Left lung (tissue), 10 donors: ENCODE measurements around the gene TMEM218. TPM values are rescaled to one million over a fixed set of nuclear protein-coding genes. Genes with fewer than 3 reads are reported as not detected.

Experiments
- ATAC-seq: fragments of 200-7000 bp; cut with Tn5 transposase; one replicate; pipeline ENCODE4 v1.9.1; 2020; ENCODE audit warnings: moderate library complexity
- DNase-seq, 4 donors: peaks; one replicate each; pipeline ENCODE4 v3.0.0-alpha.2; 2013 to 2020
- H3K27ac ChIP-seq, 2 donors: fragments of 200-600 bp; sonication (generic) in 1 of 2; one replicate each; pipeline versions ENCODE4 v1.5.0 to v1.8.0; 2020 to 2021
- H3K27me3 ChIP-seq, 2 donors: fragments of 200-600 bp; sonication (generic) in 1 of 2; one replicate each; pipeline versions ENCODE4 v1.5.0 to v1.8.0; 2020 to 2021
- H3K36me3 ChIP-seq, 2 donors: fragments of 200-600 bp; sonication (generic) in 1 of 2; one replicate each; pipeline versions ENCODE4 v1.5.0 to v1.8.0; 2020 to 2021
- H3K4me1 ChIP-seq, 2 donors: fragments of 200-600 bp; one replicate each; pipeline ENCODE4 v1.8.0; 2021
- H3K4me3 ChIP-seq, 2 donors: fragments of 200-600 bp; sonication (generic) in 1 of 2; one replicate each; pipeline versions ENCODE4 v1.5.0 to v1.8.0; 2020 to 2021; ENCODE audit warnings: mild to moderate bottlenecking in 1 of 2
- H3K9me3 ChIP-seq, 2 donors: fragments of 200-600 bp; sonication (generic) in 1 of 2; one replicate each; pipeline versions ENCODE4 v1.5.0 to v1.8.0; 2020 to 2021
- intact Hi-C, 2 donors: fragments of 100-400 bp; cut with DNase I; formaldehyde crosslinking; loops; one replicate each; pipeline versions ENCODE4 v1.11.2 to v1.14.2; 2022
- polyA plus RNA-seq, 6 donors: library from polyadenylated mRNA; unstranded; fragments of 120-200 nt; gene quantifications; one replicate each; pipeline ENCODE4 v1.2.1, GENCODE V29; 2013; ENCODE audit not compliant: insufficient read length in 6 of 6
- total RNA-seq, 2 donors: library from RNA; stranded (reverse); fragmentation: NEBNext Ultra II Directional; extraction: Animal tissue kit (Norgen Biotek cat#: 25700); gene quantifications; one replicate each; pipeline ENCODE4 v1.2.1, GENCODE V29; 2021
- TF ChIP-seq, protein P1 (sequence below), 2 donors: fragments of 200-600 bp; sonication (generic) in 1 of 2; IDR thresholded peaks; one replicate each; pipeline versions ENCODE4 v1.5.0 to v1.8.0; 2021; ENCODE audit warnings: antibody characterized with exemption in 2 of 2
- donor health status: DM: no; HTN: yes; CAD: no.
- donor health status: DM: no; HTN: no; CAD: no.

TMEM218 gene
- total and polyA plus RNA-seq, 8 donors, result 19.9 to 58.7 (median 53.0) TPM

DNA sequence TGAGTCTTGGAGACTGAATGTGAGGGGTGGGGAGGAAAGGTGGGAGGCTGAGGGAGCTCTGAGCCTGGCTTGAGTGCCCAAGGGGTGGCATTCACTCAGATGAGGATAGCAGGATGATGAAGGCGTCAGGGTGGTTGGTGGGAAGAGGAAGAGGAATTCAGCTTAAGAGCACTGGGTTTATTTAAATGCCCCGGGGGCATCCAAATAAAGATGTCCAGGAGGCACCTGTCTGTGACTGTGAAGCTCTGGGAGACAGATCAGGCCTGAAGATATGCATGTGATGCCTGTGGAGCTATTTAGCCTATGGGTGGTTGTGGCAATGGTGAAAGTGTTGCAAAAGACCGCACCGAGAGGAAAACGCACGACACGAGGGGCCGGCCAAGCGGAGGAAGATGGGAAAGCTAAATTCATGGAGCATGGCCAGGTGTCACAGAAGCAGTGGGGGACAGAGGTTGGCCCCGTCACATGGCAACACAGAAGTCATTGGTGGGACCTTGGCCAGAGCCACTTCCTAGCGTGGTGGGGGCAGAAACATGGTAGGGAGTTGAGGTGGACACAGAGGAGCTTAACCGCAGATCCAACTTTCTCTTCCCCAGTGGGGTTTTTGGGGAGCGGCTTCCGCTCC lies 32.8 kb downstream of the TMEM218 start:
- Histone ChIP-seq H3K36me3 (peaks cover 0 to 3% of the 10 kb centered on the region in 2 donors), H3K9me3 (no peaks in the 10 kb centered on the region), H3K4me1 (no peaks in the 10 kb centered on the region), H3K4me3 (no peak overlapping the region), H3K27ac (no peak overlapping the region), H3K27me3 (peaks cover 0 to 2% of the 10 kb centered on the region in 2 donors)
- TF ChIP-seq, protein P1, sequence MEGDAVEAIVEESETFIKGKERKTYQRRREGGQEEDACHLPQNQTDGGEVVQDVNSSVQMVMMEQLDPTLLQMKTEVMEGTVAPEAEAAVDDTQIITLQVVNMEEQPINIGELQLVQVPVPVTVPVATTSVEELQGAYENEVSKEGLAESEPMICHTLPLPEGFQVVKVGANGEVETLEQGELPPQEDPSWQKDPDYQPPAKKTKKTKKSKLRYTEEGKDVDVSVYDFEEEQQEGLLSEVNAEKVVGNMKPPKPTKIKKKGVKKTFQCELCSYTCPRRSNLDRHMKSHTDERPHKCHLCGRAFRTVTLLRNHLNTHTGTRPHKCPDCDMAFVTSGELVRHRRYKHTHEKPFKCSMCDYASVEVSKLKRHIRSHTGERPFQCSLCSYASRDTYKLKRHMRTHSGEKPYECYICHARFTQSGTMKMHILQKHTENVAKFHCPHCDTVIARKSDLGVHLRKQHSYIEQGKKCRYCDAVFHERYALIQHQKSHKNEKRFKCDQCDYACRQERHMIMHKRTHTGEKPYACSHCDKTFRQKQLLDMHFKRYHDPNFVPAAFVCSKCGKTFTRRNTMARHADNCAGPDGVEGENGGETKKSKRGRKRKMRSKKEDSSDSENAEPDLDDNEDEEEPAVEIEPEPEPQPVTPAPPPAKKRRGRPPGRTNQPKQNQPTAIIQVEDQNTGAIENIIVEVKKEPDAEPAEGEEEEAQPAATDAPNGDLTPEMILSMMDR (IDR thresholded peaks at IDR 0.05), result no peak
- no peak for ATAC-seq
- intact Hi-C loops, result no loop called here
- no peak for DNase-seq

DNA sequence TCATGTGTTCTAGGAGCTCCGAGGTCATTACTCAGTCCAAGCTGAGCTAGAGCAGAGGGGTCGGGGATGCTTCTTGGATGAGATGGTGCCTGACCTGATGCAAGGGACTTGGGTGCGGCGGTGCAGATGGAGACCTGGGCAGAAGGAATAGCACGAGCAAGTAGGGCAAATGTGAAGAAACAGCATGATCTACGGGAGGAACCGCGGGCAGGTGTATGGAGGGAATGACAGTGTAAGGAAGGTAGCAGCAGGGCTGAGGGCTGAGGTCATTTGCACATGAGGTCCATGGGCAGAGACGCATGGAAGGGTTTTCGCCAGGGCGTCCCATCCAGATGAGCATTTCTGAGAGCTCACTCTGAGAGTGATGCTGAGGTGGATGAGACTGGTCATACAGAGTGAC lies 33.4 kb downstream of the TMEM218 start:
- TF ChIP-seq, protein P1 (IDR thresholded peaks at IDR 0.05), result no peak
- intact Hi-C loops, result no loop called here
- H3K4me1 ChIP-seq, result no peaks in the 10 kb centered on the region
- H3K27ac ChIP-seq, result no peak overlapping the region
- H3K27me3 ChIP-seq, result peaks cover 0 to 3% of the 10 kb centered on the region in 2 donors
- H3K9me3 ChIP-seq, result no peaks in the 10 kb centered on the region
- no peak overlapping the region for H3K4me3 ChIP-seq
- no peak for DNase-seq
- H3K36me3 ChIP-seq, result peaks cover 0 to 3% of the 10 kb centered on the region in 2 donors
- no peak for ATAC-seq

DNA sequence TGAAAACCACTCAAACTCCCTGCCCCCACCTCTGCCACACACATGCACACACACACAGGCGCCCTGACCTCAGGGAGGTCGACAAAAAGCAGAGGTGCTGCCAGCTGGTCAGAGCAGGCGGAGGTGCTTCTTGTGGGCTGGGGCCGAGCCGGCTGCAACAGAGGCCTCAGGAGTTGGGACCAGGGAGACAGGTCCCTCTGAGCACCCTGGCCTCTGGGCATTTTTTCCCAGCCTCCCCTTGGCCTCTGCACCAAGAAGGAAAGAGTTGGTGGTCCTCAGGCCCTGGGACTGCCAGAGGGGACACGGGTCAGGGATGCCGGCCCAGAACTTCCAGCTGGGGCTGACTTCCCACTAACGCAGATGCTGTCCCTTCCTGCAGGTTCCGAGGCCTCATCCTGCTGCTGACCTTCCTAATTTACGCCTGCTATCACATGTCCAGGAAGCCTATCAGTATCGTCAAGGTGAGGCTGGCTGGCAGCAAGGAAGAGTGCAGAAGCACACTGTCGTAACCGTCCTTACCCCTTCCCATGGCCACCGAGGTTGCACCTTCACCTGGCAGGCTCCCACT lies 35.0 kb downstream of the TMEM218 start:
- no peak for DNase-seq
- Histone ChIP-seq H3K4me3 (no peak overlapping the region), H3K27ac (no peak overlapping the region), H3K4me1 (peaks cover 0 to 7% of the 10 kb centered on the region in 2 donors), H3K9me3 (no peaks in the 10 kb centered on the region), H3K27me3 (peaks cover 0 to 3% of the 10 kb centered on the region in 2 donors), H3K36me3 (peaks cover 0 to 3% of the 10 kb centered on the region in 2 donors)
- intact Hi-C loops, result no loop called here
- TF ChIP-seq, protein P1 (IDR thresholded peaks at IDR 0.05), result no peak
- ATAC-seq, result no peak

DNA sequence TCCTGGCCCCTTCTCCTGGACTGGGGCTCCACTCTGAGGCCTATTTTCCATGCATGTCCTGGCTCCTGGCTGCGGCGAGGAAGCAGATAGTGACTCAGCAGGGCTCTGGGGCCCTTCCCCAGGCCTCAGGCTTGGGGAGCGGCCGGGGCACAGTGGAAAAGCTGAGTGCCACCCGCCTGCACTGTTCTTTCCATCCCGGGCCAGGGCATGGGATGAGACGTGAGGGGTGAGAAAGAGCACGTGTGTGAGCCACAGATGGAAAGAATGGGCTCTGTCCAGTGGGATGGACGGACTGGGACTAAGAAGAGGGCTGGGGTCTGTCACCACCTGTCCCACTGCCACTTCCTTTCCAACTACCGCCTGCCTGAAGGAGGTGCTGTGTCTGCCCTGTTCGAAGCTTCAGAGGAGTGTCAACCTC lies 35.5 kb downstream of the TMEM218 start:
- Histone ChIP-seq H3K4me3 (no peak overlapping the region), H3K36me3 (peaks cover 0 to 3% of the 10 kb centered on the region in 2 donors), H3K27ac (no peak overlapping the region), H3K9me3 (no peaks in the 10 kb centered on the region), H3K27me3 (peaks cover 0 to 3% of the 10 kb centered on the region in 2 donors), H3K4me1 (peaks cover 0 to 12% of the 10 kb centered on the region in 2 donors)
- TF ChIP-seq, protein P1 (IDR thresholded peaks at IDR 0.05), result no peak
- intact Hi-C loops, result no loop called here
- peak; percentile 6 for ATAC-seq
- DNase-seq, result no peak

DNA sequence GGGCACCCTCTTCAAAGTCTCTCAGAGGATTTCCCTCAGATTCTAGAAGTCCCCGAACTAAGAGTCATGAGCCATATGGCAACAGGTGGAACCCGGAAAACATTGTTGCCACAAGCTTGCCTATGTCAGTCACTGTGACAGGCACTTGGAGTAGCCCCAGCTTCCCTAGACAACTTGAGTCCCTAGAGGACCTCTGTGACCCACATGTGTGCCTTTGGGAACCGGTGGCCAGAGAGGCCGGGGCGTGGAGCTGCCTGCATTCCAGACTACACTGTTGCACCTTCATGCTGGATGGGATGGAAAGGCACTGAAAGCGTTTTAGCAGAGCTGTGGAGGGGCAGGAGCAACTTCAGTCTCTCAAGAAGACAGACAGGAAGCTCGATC lies 36.2 kb downstream of the TMEM218 start:
- ATAC-seq (no peak), DNase-seq (peak in 1 of 4 donors; percentile 50)
- TF ChIP-seq, protein P1 (IDR thresholded peaks at IDR 0.05), result no peak
- Histone ChIP-seq H3K36me3 (no peaks in the 10 kb centered on the region), H3K4me1 (peaks cover 0 to 19% of the 10 kb centered on the region in 2 donors), H3K27me3 (peaks cover 0 to 3% of the 10 kb centered on the region in 2 donors), H3K27ac (no peak overlapping the region), H3K9me3 (no peaks in the 10 kb centered on the region), H3K4me3 (no peak overlapping the region)
- intact Hi-C loops, result no loop called here
